Measurements from ENCODE around the gene PLA2G2D.

PLA2G2D gene, protein sequence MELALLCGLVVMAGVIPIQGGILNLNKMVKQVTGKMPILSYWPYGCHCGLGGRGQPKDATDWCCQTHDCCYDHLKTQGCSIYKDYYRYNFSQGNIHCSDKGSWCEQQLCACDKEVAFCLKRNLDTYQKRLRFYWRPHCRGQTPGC

DNA sequence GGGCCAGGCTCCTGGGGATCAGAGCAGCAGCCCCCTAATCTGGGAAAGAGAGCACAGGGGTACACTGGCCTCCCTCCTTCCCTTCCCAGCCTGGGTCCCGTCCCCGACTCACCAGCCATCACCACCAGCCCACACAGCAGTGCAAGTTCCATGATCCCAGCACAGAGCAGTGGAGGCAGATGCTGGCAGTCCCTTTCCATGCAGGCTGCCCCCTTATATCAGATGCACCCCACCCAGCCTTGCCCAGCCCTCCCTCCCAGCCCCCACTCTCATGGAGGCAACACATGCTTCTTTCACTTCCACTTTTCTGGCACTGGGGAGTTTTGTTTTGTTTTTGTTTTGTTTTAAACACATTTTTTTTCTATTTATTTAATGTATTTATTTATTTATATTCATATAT lies at the start of gene PLA2G2D:
Gene PLA2G2D, minus strand, starts transcription at position 190 of the 400 bp plus-strand sequence. Its CDS starts 38 bp downstream, at position 152.
- no peak for DNase-seq

DNA sequence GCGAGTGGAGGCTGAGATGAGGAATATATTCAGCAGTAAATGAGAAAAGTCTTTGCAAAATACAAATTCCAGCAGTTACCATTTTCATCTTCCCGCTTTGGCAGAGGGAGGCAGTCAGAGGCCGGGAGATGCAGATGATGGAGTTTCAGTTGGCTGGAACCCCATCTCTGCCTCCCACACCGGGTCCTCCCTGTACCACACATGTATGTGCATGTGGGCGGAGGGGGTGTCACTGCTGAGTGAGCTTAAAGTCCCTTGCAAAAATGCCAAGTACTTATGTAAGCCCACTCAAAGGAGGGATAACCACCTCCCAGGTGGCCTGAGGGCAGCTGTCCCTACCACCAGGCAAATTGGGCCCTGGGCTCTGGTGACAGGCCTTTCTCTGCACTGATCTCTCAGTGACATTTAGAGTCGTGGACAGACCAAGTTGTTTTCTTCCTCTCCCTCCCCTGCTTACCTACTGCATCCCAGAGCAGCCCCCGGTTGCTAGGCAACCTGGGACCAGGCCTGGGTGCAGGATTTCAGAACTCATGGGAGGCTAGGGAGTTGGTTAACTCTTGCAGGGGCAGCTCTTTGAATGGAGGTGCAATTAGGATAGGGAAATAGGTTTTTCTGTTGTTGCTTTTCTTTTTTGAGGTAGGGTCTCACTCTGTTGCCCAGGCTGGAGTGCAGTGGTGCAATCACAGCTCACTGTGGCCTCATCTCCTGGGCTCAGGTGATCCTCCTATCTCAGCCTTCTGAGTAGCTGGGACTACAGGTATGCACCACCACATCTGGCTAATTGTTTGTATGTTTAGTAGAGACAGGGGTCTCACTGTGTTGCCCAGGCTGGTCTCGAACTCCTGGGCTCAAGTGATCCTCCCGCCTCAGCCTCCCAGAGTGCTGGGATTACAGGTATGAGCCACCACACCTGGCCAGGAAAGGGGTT lies 49.5 kb upstream of the PLA2G2D start:
- no peak for DNase-seq

DNA sequence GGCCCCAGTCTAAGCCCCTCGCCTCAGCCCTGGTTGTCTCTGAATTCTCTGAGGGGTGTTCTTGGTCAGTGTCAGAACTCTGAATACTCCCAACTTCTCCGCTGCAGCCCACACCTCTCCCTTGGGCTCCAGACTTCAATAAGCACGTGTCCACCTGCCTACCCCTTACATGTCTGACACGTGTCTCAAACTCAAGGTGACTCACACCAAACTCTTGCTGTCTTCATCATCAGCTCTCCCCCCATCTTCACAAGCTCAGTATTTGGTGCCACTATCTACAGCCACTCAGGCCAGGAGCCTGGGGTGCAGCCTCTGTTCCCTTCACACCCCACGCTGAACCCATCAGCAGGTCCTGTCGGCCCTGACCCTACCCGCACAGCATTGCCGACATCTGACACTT lies 47.8 kb upstream of the PLA2G2D start:
- DNase-seq, result no peak

DNA sequence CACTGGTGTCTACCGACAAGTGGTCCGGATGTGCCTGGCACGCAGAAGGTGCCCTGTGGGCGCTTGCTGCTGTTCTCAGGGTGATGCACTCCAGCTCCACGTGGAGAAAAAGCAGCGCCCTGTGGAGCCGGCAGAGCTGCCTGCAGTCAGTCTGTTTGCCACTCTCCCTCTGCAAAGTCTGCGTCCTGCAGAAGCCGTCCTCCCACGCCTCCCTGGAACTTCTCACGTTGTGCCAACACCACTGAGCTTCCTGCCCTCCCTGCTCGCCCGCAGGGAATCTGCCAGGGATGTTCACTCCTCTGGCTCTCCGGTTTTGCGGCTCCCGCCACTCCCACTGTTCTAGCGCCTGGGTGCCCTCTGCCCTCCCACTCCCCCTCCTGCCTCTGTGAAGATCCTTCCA lies 46.7 kb upstream of the PLA2G2D start:
- DNase-seq, result no peak

DNA sequence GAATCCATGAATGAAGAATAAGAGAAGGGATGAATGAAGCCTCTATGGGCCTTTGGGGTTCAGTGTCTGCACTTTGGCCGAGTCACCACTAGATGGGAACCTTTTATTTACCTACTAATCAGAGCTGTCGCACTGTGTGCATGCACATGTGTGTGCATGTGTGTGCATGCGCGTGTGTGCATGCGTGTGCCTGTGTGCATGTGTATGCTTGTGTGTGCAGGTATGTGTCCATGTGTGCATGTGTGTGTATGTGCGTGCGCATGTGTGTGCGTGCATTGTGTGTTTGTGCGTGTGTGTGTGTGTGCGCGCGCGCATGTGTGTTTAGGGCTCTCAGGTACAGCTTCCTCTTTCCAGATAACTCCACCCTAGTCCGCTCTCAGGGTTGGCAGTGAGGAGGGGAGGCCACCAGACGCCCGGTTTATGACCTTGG lies 46.2 kb upstream of the PLA2G2D start:
- DNase-seq, result no peak

DNA sequence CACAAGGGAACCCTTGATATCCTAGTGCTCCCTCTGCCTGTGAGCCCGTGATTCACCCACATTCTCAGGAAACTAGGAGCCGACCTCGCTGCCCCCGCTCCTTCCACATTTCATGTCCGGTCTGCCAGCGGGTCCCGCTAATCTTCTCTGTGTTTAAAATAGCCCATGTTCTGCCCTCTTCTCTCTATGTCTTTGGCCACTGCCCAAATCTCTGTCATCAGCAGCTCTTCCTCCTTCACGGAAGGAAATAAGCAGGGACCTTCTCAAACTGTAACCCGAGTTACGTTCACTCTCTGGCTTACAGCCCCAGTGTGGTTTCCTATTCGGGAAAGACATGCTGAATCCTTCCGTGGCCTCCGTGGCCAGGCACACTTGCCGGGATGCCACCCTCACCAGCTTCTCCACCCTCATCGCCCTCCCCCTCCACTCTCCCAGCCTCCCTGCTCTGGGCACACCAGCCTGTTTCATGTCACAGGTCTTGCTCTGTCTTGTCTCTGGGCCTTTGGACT lies 45.4 kb upstream of the PLA2G2D start:
- no peak for DNase-seq

DNA sequence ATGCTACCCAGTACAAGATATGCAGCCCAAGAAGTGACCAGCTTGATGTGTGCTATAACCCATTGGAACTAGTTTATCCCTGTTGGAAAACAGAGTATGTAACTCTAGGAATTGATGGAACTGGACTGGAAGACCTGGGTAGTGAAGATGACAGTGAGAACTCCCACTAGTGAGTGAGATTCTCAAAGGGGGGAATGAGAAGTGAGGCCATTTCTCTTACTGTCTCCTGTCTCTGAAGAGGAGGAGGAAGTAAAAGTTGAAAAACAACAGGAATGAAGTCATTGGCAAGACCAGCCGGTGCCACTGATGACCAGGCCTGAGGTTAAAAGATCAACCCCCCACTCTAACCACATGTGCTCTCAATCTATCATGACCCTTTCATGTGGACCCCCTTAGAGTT lies 40.7 kb upstream of the PLA2G2D start:
- DNase-seq, result no peak

DNA sequence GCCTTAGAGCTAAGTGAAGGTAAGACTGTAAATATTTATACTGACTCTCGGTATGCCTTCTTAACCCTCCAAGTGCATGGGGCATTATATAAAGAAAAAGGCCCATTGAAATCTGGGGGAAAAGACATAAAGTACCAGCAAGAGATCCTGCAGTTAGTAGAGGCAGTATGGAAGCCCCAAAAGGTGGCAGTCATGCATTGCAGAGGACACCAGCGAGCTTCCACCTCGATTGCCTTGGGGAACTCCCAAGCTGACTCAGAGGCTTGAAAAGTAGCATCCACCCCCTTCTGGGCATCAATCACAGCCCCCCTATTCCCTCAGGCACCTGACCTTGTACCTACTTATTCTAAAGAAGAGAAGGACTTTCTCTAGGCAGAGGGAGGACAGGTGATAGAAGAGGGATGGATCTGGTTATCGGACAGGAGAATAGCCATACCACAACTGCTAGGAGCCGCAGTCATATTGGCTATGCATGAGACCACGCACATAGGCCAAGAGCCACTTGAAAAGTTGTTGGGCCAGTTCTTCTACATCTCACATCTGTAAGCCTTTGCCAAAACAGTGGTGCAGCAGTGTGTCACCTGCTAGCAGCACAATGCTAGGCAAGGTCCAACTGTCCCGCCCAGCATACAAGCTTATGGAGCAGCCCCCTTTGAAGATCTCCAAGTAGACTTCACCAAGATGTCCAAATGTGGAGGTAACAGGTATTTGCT lies 39.2 kb upstream of the PLA2G2D start:
- no peak for DNase-seq

DNA sequence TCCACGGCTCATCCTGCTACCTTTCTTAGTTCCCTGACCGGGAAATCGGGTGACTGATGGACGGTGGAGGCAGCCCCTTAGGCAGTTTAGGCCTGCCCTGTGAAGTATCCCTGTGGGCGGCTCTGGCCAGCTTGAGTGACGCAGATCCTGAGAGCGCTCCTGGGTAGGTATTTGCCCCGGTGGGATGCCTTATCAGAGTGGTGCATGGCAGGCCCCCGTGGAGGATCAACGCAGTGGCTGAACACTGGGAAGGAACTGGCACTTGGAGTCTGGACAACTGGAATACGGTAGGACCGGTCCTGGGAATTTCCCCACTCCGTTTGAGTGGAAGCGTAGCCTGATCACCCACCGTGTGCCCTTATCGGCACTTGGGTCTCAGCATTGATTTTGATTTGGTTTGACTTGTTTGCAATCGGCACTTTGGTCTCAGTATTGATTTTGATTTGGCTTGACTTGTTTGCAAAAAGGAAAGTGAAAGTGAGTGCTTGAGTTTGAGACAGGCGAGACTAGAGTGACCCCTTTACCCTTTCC lies 35.0 kb upstream of the PLA2G2D start:
- DNase-seq, result peak; percentile 13

DNA sequence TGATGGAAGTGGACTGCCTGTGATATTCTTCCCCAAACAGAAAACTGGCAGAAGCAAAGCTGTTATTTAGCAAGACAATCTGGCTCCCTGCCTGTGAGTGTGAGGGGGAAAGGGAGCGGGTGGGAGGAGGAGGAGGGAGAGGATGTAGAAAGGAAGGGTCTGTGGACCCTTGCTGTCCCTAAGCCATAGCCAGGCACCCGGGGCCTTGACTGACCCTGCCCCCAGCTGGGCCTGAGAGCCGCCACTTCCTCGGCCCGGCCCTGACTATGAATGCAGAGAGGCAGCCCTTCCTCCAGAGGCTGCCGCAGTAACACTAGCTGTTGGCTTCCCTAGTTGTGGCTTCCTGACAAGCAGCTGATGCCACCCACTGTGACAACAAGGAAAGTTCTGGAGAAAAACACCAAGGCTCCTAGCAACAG lies 33.7 kb upstream of the PLA2G2D start:
- no peak for DNase-seq

DNA sequence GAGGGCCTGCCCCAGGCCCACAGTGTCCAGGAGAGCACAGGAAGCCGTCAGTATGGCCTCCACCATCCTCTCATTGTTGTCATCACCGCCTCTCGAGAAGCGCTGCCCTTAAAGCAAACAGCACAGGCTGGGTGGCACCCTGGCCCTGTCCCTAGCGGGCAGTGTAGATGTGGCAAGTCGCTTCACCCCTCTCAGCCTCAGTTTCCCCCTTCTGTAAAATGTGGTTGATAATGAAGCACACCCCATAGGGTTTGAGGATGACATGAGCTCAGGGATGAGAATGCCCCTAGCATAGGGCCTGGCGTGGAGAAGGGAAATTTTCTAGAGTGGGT lies 33.2 kb upstream of the PLA2G2D start:
- no peak for DNase-seq

DNA sequence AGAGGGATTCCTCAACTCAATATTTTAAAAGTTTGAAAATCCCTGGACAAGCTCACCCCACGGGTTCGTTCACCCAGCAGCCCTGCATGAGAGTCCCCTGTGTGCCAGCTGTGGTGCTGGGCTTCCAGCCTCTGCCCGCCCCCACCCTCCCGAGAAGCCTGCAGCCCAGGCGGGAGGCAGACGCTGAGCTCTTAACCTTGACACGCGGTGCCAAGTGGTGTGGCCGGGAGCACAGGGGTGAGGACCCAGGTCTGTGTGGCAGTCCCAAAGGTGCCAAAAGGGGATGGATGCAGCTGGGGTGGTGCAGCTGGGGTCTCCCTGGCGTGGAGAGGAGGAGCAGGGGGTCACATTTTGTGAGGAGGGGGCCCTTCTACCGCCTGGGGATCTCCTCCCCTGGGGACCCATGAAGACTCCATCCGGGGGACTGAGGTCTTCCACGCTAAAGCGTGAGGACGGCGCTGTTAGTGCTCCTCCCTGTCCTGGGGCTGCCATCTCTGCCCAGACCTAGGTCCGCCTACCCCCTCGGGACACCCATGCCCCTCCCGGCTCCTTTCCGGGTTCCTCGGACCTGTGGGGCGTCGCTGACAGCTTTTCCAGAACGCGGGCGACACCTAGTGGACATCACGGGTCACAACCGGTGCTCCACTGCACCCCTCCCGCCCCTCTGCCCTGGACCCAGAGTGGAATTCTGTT lies 32.7 kb upstream of the PLA2G2D start:
- DNase-seq, result peak; percentile 80

DNA sequence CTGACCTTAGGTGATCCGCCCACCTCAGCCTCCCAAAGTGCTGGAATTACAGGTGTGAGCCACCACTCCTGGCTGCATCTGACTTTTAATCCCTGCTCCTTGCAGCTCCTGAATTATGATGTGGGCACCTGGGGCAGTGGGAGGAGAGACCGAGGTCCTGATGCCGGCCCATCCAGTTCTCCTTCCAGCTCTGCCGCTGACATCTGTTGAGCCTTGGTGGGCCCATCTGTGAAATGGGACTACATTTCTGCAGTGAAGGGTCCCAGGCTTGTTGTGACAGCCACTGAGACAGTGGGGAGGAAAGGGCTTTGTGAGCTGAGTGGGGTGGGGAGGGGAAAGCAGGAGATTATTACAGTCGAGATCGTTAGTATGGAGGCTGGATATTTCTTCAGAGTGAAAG lies 31.6 kb upstream of the PLA2G2D start:
- no peak for DNase-seq

DNA sequence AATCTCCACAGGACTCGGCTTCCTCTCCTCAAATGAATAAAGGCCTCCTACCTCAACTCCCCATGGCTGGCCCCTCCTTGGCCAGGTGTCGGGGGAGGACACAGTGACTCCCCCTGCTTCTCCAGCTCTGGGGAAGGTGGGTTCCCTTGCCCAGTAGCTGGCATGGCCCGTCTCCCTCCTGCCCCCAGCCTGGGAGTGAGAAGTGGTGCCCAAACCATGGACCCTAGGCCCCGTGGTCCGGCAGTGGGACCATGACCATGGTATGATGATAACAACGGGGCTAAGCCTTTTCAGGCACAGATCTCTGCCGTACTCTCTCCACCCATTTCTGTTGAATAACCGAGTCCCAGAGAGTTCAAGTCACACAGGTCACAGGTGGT lies 31.0 kb upstream of the PLA2G2D start:
- DNase-seq, result no peak

DNA sequence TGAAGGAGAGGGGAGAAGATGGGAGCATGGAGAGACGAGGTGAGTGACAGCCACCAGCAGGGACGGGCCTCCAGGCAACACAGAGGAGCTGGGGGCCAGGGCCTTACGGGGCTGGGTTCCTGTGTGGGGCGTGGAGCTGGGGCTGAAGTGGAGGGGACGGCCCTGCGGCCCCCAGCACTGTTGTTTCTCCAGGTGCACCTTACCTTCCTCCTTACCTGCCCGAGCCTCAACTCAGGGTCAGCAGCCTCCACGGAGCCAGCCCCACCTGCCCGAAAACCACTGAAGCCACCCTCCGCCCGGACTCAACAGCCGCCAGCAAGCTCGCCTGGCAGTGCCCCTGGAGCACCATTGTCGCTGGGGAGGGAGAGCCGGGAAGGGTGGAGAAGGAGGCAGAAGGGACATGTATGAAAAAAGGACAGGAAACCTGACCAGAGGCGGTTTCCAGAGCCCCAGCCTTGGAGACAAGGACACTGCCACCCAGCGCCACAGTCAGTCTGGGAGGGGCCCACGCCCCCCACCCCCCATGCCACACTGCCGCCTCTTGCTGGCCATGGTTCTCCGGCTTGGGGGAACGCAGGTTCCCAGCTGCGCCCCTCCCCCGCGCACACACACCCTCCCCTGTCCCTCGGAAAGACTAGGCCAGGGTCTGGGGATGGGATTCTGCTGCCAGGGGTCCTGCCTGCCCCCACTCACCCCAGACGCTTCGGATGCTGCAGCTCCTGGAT lies 30.4 kb upstream of the PLA2G2D start:
- no peak for DNase-seq

DNA sequence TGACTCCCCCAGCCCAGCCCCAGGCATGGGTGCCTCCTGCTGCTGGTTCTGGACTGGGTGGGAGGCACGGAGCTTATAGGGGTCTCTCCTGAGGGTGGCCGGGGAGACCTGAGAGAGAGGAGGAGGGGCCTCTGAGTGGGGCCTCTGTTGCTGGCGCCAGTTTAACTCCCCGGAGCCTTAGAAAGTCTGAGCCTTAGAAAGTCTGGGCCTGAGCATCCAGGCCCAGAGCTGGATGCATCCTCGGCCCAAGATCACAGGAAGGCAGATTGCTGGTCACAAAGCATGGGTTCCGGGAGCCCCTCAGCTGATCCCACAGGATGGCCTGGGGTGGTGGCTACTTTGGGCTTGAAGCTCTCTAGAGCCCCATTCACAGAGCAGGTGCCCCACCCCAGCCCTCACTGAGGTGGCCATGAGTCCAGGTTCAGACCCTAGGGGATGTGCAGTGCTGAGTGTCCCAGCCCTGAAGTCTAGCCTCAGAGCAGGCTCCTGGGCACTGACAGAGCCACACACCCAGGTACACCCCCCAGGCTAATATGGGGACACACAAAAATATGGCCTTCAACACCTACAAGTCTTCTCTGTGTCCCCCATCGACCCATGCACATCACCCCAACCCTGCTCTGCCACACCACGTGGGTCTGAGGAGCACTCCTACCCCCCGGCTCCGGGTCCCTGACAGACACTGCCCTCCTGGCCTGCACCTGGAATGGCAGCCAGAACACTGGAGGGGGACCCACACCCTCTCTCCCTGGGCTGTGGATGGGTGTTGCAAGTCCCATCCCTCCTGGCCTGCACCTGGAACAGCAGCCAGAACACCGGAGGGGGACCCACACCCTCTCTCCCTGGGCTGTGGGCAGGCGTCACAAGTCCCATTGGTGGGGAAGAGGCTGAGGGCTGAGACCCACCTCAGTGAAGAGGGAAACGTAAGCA lies 29.5 kb upstream of the PLA2G2D start:
- DNase-seq, result no peak

DNA sequence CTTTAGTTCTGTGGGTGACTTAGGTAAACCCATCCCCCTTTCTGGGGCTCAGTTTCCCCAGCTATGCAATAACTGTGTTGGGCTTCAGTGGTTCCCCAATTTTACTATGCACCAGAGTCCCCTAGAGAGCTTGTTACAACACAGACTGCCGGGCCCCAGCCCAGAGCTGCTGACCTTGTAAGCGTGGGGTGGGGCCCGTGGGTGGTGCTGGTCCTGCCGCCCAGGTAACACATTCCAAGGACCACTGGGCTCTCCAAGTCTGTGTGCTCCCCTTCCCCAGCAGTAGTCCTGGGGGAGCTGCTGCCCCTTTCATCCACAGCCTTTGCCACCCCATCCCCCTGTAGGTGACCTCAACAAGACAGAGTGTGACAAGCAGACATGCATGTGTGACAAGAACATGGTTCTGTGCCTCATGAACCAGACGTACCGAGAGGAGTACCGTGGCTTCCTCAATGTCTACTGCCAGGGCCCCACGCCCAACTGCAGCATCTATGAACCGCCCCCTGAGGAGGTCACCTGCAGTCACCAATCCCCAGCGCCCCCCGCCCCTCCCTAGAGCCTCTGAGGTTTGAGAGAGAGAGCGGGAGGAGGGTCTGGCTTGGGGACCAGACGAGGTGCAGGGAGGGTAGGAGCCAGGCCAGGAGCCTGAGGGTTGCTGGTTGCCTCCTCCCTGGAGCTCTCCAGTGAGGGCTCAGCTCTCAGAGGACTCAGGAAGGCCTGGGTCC lies 28.7 kb upstream of the PLA2G2D start:
- DNase-seq, result no peak

DNA sequence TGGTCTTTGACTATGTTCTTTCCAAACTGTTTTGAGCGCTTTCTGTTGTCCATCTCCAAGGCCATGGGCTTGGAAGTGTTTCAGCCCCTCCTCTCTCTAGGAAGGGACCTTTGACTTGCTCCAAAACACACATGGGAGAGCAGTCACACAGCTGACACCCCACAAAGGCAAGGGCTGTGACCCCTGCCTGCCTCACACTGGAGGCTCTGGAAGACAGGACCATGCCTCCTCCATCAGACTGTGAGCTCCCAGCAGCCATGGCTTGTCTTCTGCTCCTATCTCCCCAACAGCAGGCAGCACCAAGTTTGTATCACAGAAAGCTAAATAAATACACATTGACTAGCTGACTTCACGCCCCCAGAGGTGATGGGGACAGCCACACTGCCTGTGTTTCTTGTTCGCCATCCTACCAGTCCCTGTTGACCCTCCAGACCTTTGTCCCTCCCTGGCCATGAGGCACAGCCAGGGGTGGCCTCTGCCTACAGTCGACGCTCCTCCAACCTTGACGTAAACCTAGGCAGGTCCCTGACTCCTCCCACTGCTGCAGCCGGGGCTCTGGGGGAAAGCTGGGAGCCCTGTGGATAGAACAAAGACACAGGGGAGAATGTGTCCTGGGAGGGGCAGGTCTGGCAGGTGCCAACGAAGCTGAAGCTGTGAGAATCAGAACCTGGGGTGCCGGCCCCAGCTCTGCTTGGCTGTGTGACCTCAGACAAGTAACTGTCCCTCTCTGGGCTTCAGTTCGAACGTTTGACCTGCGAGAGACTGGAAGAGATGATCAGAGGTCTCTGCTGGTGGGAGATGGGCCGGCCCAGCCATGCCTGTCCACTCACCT lies 24.6 kb upstream of the PLA2G2D start:
- no peak for DNase-seq

DNA sequence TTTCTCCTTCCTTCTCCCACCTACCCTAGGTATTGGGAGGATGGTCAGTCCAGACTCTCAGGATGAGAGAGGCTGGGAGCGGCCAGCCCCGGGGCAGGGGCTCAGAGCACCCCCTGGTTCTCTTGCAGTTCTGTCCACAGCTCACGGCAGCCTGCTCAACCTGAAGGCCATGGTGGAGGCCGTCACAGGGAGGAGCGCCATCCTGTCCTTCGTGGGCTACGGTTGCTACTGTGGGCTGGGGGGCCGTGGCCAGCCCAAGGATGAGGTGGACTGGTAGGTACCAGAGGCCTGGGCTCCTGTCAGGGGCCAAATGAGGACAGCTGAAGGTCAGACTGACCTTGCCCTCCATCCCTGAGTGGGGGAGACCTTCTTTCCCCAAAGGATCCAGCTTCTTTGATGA lies 24.0 kb upstream of the PLA2G2D start:
- no peak for DNase-seq

Measured in CD4-positive, alpha-beta T cell treated with Interleukin-17A for 1 hour (primary cell).